HG03520 (cell line): Measurements from ENCODE around the gene CDK5RAP3.

Experiments used
- ATAC-seq: cut with Tn5 transposase; IDR thresholded peaks from one replicate; pipeline ENCODE4 v1.9.1; 2021; ENCODE audit warnings: mild to moderate bottlenecking, moderate library complexity; ENCODE audit not compliant: unreplicated experiment

Gene CDK5RAP3

DNA sequence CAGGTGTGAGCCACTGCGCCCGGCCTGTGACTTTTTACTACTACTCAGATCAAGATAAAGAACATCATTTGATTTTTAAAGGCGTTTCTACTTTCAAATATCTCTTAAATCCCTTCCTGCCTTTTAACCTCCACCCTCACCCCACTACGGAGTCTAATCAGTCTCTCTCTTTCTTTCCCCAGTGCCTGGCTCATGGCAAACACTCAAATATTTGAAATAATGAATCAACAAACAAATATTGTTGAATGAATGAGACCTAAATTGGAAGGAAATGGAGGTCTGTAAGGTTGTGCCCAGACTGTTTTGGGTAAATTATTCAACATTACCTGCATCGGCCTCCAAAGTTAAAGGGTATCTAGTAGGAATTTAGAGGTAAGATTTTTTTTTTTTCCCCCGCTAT, 52.0 kb downstream of the CDK5RAP3 start:
- no peak for ATAC-seq

DNA sequence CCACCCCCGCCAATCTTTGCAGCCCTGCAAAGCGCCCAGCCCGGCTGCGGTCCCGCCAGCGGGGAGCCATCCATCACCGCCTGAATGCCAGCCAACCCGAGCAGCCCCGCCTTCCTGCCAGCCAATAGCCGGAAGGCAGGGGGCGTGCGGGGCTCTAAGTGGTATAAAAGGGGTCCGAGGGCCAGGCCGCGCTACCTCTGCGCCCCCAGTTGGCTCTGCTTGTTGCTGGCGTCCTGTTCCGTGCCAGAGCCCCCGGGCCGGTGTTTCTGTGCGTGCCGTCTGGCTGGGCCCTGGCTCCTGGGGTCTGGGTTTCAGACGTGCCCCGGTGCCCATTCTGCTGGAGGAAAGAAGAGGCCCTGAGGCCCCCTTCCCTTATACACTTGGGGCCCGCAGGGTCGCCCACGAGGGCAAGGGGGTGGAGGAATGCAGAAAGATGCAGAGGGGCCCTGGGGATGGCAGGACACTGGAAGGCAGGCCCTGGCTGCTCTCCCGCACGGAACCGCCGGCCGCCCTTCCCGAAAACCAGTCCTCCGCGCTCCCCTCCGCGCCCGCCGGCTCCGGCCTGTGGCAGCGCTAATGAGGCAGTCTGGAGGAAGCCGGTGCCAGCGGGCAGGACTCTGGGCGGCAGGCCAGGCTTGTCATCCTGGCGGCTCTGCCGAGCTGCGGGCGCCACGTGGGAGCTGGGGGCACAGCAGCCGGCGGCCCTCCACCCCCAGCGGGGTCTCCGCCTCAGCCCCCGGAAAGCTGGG, 52.7 kb downstream of the CDK5RAP3 start:
- ATAC-seq = no peak

DNA sequence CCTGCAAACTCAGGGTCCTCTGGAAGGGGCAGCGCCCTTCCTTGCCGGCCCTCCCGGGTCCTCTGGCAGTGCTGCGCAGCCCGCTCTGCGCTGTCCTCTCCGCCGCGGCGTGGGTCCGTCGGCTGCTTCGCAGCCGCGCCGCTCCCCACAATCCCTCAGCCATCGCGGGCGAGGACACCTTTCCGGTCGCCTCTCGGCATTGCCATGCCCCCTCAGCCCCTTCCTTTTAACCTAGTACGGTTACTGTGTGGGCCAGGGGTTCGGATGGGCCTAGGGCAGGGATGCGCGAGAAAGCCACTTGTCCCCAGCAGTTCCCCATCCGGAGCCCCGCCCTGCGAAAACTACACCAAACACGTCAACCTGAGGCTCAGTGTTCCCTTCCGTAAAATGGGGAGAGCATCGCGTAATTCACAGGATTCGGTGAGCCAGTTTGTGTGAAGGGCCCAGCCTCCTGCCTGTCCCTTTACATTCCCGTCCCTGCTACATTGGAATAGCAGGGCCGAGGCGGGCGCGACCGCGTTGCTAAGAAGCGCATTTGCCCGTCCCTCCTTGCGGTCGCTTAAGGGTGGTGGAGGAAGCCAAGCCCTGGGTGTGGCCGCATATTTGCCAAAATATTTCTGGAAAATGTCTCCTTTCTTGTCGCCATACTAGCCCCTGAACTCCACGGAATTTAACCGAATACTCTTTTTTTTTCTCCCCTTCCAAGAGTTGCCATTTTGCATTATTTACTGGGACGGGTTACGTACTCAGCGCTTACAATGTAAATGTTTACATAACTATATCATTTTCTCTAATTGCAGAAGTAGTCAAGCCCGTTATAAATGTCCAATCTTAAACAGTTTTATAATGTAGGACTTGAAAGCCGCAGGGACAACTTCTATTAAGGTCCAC, 53.5 kb downstream of the CDK5RAP3 start:
- no peak for ATAC-seq

DNA sequence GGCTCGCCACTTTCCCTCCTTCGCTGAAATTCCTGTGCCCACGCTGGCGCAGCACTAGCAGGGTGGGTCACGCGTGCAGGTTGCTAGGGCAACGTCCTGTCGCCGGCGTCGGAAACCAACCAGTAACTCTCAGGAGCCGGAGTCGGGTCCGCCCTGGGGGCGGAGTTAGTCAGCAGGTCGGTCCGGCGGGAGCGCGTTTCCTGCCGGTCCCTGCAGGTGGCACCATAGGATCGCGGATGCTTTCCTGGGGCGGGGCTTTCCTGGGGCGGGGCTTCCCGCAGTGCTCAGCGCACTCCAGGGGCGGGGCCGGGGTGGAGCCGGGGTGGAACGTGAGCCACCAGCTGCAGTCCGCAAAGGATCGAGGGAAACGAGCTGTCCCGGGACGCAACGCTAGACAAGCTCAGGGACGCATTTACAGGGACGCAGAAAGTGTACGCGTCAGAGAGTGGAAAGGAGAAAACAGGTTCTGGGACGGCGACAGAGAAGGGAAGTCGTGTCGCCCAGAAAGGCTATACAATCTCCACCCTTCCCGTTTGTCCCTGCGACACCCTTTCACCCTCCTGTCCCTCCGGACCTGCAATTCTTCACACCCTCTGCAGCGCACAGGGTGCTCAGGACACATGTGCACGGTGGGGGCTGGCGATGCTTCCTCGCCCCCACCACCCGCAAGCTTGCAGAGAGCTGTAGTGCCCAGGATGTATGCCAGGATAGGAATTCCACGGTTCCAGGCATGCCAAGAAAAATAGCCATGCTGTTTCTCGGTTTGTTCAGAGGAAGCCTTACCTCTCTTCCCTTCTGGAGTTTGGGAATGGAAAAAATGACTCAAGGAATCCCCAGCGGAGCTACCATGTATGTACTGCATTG, 54.4 kb downstream of the CDK5RAP3 start:
- ATAC-seq = peak; percentile 80

DNA sequence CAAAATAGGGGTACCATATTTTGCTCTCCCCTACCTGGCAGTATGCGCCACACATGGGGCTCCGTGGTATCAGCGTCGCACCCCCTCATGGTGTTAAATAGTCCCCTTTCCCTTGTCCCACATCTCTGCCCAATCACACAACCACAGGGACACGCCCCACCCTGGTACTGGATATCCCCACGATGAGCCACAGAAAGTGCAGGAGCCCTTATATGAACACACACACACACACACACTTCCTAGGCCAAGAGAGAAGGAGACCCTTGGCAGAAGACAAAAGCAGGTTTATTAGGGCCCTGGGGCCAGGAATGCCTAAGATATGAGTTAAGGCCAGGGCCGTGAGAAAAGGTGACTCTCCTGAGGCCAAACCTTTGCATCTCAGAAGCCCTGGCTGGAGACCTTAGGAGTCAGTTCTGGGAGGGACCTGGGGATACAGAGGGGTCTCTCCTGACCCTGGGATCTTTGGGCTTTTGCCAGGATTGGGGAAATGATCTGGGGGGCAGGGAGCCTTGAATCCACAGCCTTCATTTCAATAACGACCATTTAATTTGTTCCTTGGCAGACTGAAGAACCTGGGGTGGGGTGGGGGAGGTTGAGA, 55.1 kb downstream of the CDK5RAP3 start:
- no peak for ATAC-seq

DNA sequence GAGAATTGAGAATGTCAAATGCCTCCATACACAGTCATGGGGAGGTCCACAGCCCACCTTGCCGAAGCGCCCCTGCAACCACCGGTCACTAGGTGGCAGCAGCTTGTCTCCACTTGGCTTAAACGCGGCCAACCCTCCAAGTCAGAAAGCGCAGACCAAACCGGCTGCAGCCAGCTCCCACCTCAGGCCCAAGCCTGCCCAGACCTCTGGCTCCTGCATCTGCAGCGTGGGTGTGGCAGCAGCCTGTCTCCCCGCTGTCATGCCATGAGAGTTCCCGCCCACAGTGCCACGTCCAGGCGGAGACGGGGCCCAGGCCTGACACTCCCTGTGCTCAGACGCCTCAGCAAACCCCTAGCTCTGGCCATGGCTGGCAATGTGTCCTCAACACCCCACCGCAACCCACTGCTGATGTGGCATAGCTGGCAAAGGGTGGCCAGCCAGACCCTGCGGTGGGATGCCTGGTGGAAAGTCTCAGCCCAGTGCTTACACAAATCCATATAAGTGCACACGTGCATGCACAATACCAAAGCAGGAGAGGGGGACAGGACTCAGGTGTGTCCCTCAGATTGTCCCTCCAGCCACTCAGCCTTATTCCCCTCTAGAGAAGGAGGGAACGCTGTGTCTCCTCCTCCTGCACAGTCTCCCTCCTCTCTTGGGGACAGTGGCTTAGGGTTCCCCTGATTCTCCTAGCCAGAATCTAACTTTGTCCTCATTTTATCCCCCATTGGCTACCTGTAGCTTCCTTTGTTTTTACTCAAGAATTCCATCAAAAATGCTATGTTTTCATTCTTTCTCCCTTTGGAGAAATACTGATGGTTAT, 55.8 kb downstream of the CDK5RAP3 start:
- ATAC-seq = no peak

DNA sequence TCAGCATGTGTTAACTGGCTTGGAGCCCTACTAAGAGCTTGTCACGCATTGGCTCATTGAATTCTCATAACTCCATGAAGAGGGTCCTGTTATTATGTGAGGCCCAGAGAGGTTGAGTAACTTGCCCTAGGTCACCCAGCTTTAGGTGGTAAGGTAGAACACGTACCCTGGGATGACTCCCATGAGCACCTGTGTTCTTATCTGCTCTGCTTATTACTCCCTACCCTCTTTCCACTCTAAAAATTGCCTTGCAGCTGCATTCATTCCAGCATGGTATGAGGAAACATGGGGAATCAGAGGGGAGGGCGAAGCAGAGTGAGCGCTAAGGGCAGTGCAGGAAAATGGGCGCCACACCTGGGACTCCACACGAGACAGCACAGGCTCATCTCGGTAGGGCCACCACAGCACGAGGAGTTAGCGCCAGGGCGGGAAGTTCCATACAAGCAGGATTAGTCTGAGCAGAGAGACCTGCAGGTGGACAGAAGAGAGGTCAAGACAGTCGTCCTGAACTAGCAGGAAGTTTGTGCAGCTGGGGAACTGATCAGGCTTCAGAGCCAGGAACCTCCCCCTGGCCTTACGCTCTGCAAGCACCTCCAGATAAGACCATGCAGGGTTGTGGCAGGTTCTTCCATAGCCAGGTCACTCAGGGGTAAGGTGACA, 56.5 kb downstream of the CDK5RAP3 start:
- ATAC-seq = no peak

DNA sequence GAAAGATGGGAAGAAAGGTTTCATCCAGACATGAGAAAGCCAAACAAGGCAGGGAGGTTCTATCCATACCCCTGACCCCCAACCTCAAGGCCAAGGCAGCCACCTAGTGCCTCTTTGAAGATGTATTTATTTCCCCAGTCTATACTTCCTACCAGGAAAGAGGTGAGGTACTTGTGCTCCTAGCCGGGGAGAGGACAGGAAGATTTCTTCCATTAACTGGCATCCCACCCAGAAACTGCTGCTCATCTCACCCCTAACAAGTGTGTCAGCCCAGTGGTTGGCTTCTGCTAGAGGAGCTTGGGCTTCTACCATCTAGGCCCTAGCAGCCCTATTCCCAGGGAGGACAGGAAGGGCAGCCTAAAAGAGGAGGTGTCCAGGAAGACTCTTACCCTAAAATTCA, 57.8 kb downstream of the CDK5RAP3 start:
- no peak for ATAC-seq

DNA sequence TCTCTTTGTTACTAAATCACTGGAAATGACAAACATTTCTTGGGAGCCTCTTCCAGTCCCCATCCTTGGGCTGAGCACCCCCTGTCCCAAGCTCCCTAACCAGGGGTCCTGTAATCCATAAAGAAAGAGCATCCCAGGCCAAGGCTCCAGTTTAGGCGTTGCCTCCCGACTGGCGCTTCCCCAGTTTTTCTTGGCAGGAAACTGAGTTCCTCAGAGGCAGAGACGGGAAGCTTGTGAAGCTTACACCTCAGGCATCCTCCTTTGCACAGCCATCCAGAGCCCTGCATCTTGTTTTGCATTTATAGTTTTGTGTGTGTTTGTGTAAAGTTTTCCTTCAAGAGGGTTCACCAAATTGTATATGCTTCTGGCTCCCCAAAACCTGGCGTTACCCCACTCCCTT, 59.6 kb downstream of the CDK5RAP3 start:
- ATAC-seq = no peak
